ENCODE data around the gene ERN1.

The ERN1 gene

DNA sequence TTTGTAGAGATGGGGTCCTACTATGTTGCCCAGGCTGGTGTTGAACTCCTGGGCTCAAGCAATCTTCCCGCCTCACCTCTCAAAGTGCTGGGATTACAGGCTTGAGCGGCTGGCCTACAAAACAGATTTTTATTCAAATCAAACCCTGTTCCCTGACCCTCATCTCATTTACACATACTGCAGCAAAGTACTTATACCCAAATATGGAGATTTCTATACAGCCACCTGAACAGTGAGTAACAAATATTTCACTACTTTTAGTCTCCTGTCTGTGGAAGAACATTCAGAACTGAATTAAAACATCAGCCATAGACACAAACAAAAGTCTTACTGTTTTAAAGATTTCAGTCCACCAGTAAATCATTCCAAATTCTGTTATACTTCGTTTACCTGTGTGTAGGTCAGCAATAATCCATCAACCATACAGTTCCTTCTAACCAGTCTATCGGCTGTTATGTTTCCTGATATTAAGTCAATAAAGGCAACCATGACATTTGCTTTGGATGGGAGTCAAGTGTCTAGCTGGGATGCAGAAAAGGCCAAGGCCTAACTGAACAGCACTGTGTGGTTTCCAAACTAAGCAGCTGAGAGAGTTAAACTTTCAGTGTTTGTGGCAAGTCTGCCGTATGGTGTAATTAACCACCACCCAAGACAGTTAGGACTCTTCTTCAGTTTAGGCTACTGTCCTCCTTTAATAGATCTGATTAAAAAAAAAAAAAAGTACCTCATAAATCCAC is 22.3 kb downstream of the ERN1 start:
- H3K4me3 ChIP-seq (ENCODE audit: low read length in 2 of 2) = no peak overlapping the region
- H3K36me3 ChIP-seq (ENCODE audit: control insufficient read depth in 2 of 2, insufficient read depth in 2 of 2, low read length in 2 of 2) = no peaks in the 10 kb centered on the region
- no peak overlapping the region for H3K9ac ChIP-seq (ENCODE audit: low read length in 2 of 2)
- no peak overlapping the region for H3K27ac ChIP-seq (ENCODE audit: low read length)
- no peaks in the 10 kb centered on the region for H3K27me3 ChIP-seq (ENCODE audit: control insufficient read depth in 1 of 2, insufficient read depth in 2 of 2, low read length in 2 of 2)
- no peaks in the 10 kb centered on the region for H3K9me3 ChIP-seq (ENCODE audit: control insufficient read depth in 2 of 2, low read length in 2 of 2)
- H3K4me1 ChIP-seq (ENCODE audit: control insufficient read depth, insufficient read depth, low read length) = peaks cover 2% of the 10 kb centered on the region

- H3K27me3 ChIP-seq (ENCODE audit: control insufficient read depth in 1 of 2, insufficient read depth in 2 of 2, low read length in 2 of 2) = no peaks in the 10 kb centered on the region
- no peaks in the 10 kb centered on the region for H3K36me3 ChIP-seq (ENCODE audit: control insufficient read depth in 2 of 2, insufficient read depth in 2 of 2, low read length in 2 of 2)
- peaks cover 2% of the 10 kb centered on the region for H3K4me1 ChIP-seq (ENCODE audit: control insufficient read depth, insufficient read depth, low read length)
- H3K4me3 ChIP-seq (ENCODE audit: low read length in 2 of 2) = no peak overlapping the region
- H3K9me3 ChIP-seq (ENCODE audit: control insufficient read depth in 2 of 2, low read length in 2 of 2) = no peaks in the 10 kb centered on the region
- no peak overlapping the region for H3K9ac ChIP-seq (ENCODE audit: low read length in 2 of 2)
- H3K27ac ChIP-seq (ENCODE audit: low read length) = no peak overlapping the region
These were observed 23.0 kb downstream of the ERN1 start for GRCh38 chr17:64106918-64107317.

DNA sequence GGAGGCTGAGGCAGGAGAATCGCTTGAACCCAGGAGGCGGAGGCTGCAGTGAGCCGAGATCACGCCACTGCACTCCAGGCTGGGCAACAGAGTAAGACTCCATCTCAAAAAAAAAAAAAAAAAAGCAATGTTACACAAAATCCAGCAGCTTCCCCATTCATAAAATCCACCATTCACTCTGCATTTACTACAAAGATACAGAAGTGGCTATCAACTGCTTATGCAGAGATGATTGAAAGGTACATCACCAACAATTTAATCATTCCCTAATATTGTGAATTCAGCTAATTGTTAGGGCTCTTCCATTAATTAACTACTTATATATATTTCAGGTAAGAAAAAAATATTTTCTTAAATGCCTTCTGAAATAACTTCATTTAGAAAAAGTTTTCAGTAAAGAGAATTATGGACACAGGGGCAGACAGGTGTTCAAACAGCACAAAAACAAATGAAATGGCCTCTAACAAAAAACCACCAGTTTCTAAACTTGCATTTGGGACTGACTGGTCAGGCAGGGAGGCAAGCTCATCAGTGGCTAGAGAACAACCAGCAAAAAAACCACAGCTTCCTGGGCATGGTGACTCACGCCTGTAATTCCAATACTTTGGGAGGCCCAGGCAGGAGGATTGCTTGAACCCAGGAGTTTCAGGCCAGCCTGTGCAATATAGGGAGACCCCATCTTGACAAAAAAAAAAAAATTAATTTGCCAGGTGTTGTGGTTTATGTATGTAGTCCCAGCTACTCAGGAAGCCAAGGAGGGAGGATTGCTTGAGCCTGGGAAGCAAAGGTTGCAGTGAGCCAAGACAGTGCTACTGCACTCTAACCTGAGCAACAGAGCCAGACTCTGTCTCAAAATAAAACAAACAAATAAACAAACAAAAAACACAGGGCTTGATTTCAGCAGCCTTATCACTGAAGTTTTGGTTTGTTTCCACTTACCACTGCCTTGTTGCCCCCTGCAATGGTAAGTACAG is 26.3 kb downstream of the ERN1 start:
- H3K4me3 ChIP-seq (ENCODE audit: low read length in 2 of 2) = no peak overlapping the region
- no peaks in the 10 kb centered on the region for H3K4me1 ChIP-seq (ENCODE audit: control insufficient read depth, insufficient read depth, low read length)
- no peaks in the 10 kb centered on the region for H3K27me3 ChIP-seq (ENCODE audit: control insufficient read depth in 1 of 2, insufficient read depth in 2 of 2, low read length in 2 of 2)
- H3K9me3 ChIP-seq (ENCODE audit: control insufficient read depth in 2 of 2, low read length in 2 of 2) = no peaks in the 10 kb centered on the region
- H3K27ac ChIP-seq (ENCODE audit: low read length) = no peak overlapping the region
- H3K9ac ChIP-seq (ENCODE audit: low read length in 2 of 2) = no peak overlapping the region
- no peaks in the 10 kb centered on the region for H3K36me3 ChIP-seq (ENCODE audit: control insufficient read depth in 2 of 2, insufficient read depth in 2 of 2, low read length in 2 of 2)

DNA sequence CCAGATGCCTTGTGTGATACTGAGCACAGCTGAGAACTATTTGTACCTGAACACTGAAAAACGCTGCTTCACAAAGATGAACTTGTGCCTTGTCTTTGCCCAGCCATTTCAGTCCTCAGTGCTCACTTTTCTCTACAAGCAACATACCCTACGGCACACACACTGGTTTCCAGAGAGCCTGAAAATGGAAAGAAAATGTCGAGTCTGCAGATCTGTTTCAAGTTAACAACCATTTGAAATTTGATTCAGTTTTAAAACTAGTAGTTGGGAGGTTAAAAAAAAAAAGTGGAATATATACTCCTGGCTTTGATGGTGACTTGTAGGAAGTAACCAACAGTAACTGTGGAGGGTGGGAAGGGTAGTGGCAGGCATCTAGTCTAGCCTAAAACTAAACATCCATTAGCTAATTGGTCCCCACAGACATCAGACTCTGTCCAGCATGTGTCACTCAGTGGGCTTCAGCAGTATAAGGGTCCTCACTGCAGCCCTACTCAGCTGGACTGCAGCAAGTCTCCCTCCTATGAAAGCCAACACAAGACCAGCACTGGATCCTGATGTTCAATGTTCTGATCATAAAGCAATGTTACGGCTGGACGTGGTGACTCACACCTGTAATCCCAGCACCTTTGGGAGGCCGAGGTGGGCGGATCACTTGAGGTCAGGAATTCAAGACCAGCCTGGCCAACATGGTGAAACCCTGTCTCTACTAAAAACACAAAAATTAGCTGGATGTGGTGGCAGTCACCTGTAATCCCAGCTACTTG is 27.1 kb downstream of the ERN1 start:
- no peaks in the 10 kb centered on the region for H3K4me1 ChIP-seq (ENCODE audit: control insufficient read depth, insufficient read depth, low read length)
- no peak overlapping the region for H3K27ac ChIP-seq (ENCODE audit: low read length)
- H3K9ac ChIP-seq (ENCODE audit: low read length in 2 of 2) = no peak overlapping the region
- no peaks in the 10 kb centered on the region for H3K9me3 ChIP-seq (ENCODE audit: control insufficient read depth in 2 of 2, low read length in 2 of 2)
- no peak overlapping the region for H3K4me3 ChIP-seq (ENCODE audit: low read length in 2 of 2)
- H3K27me3 ChIP-seq (ENCODE audit: control insufficient read depth in 1 of 2, insufficient read depth in 2 of 2, low read length in 2 of 2) = no peaks in the 10 kb centered on the region
- no peaks in the 10 kb centered on the region for H3K36me3 ChIP-seq (ENCODE audit: control insufficient read depth in 2 of 2, insufficient read depth in 2 of 2, low read length in 2 of 2)

DNA sequence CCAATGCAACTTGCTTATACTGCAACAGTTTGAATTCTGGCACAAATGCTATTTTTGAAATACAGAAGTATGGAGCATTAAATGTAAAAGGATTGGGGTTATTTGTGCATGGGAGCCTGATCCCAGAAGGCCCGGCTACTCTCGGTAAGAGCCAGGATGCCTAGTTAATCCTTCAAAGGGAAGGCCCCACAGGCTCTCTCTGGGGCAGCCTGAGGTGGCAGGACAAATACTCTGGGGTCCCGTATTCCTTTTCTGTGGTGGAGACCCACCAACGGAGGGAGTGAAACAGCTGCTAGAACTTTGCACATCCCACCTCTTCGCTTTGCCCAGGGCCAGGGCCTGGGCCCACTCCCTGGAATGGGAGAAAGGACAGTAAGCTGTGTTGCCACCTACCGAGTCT is 30.4 kb downstream of the ERN1 start:
- Histone ChIP-seq H3K4me3 (ENCODE audit: low read length in 2 of 2) (no peak overlapping the region), H3K36me3 (ENCODE audit: control insufficient read depth in 2 of 2, insufficient read depth in 2 of 2, low read length in 2 of 2) (peaks cover 3 to 5% of the 10 kb centered on the region in 2 donors), H3K27ac (ENCODE audit: low read length) (no peak overlapping the region), H3K9ac (ENCODE audit: low read length in 2 of 2) (no peak overlapping the region), H3K27me3 (ENCODE audit: control insufficient read depth in 1 of 2, insufficient read depth in 2 of 2, low read length in 2 of 2) (no peaks in the 10 kb centered on the region), H3K9me3 (ENCODE audit: control insufficient read depth in 2 of 2, low read length in 2 of 2) (no peaks in the 10 kb centered on the region), H3K4me1 (ENCODE audit: control insufficient read depth, insufficient read depth, low read length) (no peaks in the 10 kb centered on the region)

- Histone ChIP-seq H3K9me3 (ENCODE audit: control insufficient read depth in 2 of 2, low read length in 2 of 2) (no peaks in the 10 kb centered on the region), H3K4me1 (ENCODE audit: control insufficient read depth, insufficient read depth, low read length) (no peaks in the 10 kb centered on the region), H3K27ac (ENCODE audit: low read length) (no peak overlapping the region), H3K9ac (ENCODE audit: low read length in 2 of 2) (no peak overlapping the region), H3K36me3 (ENCODE audit: control insufficient read depth in 2 of 2, insufficient read depth in 2 of 2, low read length in 2 of 2) (peaks cover 3 to 5% of the 10 kb centered on the region in 2 donors), H3K27me3 (ENCODE audit: control insufficient read depth in 1 of 2, insufficient read depth in 2 of 2, low read length in 2 of 2) (no peaks in the 10 kb centered on the region), H3K4me3 (ENCODE audit: low read length in 2 of 2) (no peak overlapping the region)
These were observed 32.6 kb downstream of the ERN1 start for GRCh38 chr17:64097196-64097936.

DNA sequence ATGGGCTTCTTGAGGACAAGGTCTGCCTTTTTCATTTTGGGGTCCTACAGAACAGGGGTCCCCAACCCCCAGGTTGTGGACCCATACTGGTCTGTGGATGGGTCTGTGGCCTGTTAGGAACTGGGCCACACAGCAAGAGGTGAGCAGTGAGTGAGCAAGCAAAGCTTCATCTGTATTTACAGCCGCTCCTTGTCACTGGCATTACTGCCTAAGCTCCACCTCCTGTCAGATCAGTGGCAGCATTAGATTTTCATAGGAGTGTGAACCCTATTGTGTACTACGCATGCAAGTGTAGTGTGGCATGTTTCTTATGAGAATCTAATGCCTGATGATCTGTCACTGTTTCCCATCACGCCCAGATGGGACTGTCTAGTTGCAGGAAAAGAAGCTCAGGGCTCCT is 33.9 kb downstream of the ERN1 start:
- no peak overlapping the region for H3K9ac ChIP-seq (ENCODE audit: low read length in 2 of 2)

GRCh38 chr17:64095144-64095882 is 34.6 kb downstream of the ERN1 start:
- H3K4me3 ChIP-seq (ENCODE audit: low read length in 2 of 2) = no peak overlapping the region
- no peak overlapping the region for H3K27ac ChIP-seq (ENCODE audit: low read length)

More for the DNA sequence above, 33.9 kb downstream of the ERN1 start:
- H3K27ac ChIP-seq (ENCODE audit: low read length) = no peak overlapping the region
- H3K4me3 ChIP-seq (ENCODE audit: low read length in 2 of 2) = no peak overlapping the region
- H3K27me3 ChIP-seq (ENCODE audit: control insufficient read depth in 1 of 2, insufficient read depth in 2 of 2, low read length in 2 of 2) = no peaks in the 10 kb centered on the region
- no peaks in the 10 kb centered on the region for H3K4me1 ChIP-seq (ENCODE audit: control insufficient read depth, insufficient read depth, low read length)
- H3K9me3 ChIP-seq (ENCODE audit: control insufficient read depth in 2 of 2, low read length in 2 of 2) = no peaks in the 10 kb centered on the region
- H3K36me3 ChIP-seq (ENCODE audit: control insufficient read depth in 2 of 2, insufficient read depth in 2 of 2, low read length in 2 of 2) = peaks cover 3 to 7% of the 10 kb centered on the region in 2 donors

DNA sequence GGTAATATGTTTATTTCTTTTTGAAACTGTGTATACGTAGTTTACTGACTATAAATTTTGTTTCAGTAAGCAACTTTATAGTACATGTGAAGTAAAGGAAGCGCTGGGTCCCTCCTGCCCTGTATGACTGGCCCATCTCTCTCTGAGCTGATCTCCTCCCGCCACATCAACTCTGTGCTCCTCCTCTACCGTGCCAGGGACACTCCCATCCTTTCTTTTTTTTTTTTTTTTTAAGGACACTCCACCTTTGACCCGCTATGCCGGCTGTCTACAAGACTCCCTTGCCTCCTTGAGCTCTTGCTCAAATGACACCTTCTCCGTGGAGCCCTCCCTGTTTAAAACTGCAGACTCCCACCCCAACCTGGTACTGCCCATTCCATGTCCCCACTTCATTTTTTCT is 35.5 kb downstream of the ERN1 start:
- no peaks in the 10 kb centered on the region for H3K27me3 ChIP-seq (ENCODE audit: control insufficient read depth in 1 of 2, insufficient read depth in 2 of 2, low read length in 2 of 2)
- no peaks in the 10 kb centered on the region for H3K4me1 ChIP-seq (ENCODE audit: control insufficient read depth, insufficient read depth, low read length)
- peaks cover 3 to 7% of the 10 kb centered on the region in 2 donors for H3K36me3 ChIP-seq (ENCODE audit: control insufficient read depth in 2 of 2, insufficient read depth in 2 of 2, low read length in 2 of 2)
- no peaks in the 10 kb centered on the region for H3K9me3 ChIP-seq (ENCODE audit: control insufficient read depth in 2 of 2, low read length in 2 of 2)
- no peak overlapping the region for H3K9ac ChIP-seq (ENCODE audit: low read length in 2 of 2)
- H3K27ac ChIP-seq (ENCODE audit: low read length) = no peak overlapping the region
- no peak overlapping the region for H3K4me3 ChIP-seq (ENCODE audit: low read length in 2 of 2)

More at GRCh38 chr17:64095144-64095882, 34.6 kb downstream of the ERN1 start:
- Histone ChIP-seq H3K9ac (ENCODE audit: low read length in 2 of 2) (no peak overlapping the region), H3K27me3 (ENCODE audit: control insufficient read depth in 1 of 2, insufficient read depth in 2 of 2, low read length in 2 of 2) (no peaks in the 10 kb centered on the region), H3K9me3 (ENCODE audit: control insufficient read depth in 2 of 2, low read length in 2 of 2) (no peaks in the 10 kb centered on the region), H3K4me1 (ENCODE audit: control insufficient read depth, insufficient read depth, low read length) (no peaks in the 10 kb centered on the region), H3K36me3 (ENCODE audit: control insufficient read depth in 2 of 2, insufficient read depth in 2 of 2, low read length in 2 of 2) (peaks cover 3 to 7% of the 10 kb centered on the region in 2 donors)

Measured in stomach smooth muscle (tissue), 2 donors.